H9 (cell line): Measurements from ENCODE around the gene COPZ2. TPM values are rescaled to one million over a fixed set of nuclear protein-coding genes. Genes with fewer than 3 reads are reported as not detected.
A peak's percentile ranks its signal among the peaks of the same experiment; 100 is the strongest.

Experiments used
- DNase-seq: peaks from one replicate; pipeline ENCODE4 v3.0.0-alpha.2; 2017
- H2AFZ ChIP-seq: one replicate; pipeline ENCODE4 v1.6.1; 2013; ENCODE audit warnings: mild to moderate bottlenecking, low read length, control low read depth, moderate library complexity
- H2AK5ac ChIP-seq: 2 replicates; pipeline ENCODE4 v1.6.1; 2013; ENCODE audit warnings: low read length, control low read depth, mixed read lengths; ENCODE audit not compliant: insufficient read length
- H2BK120ac ChIP-seq: one replicate; pipeline ENCODE4 v1.6.1; 2013; ENCODE audit warnings: low read depth, mild to moderate bottlenecking, low read length, control low read depth, inconsistent platforms; ENCODE audit not compliant: poor library complexity, severe bottlenecking
- H2BK12ac ChIP-seq: 2 replicates; pipeline ENCODE4 v1.6.1; 2013; ENCODE audit warnings: low read length, control low read depth, mixed read lengths, low read depth; ENCODE audit not compliant: insufficient read length
- H2BK15ac ChIP-seq: 2 replicates; pipeline ENCODE4 v1.6.1; 2013; ENCODE audit warnings: low read depth, low read length, control low read depth
- H2BK20ac ChIP-seq: one replicate; pipeline ENCODE4 v1.6.1; 2013; ENCODE audit warnings: low read depth, mild to moderate bottlenecking, low read length, control low read depth, inconsistent platforms; ENCODE audit not compliant: poor library complexity, severe bottlenecking
- H2BK5ac ChIP-seq: 2 replicates; pipeline ENCODE4 v1.6.1; 2013; ENCODE audit warnings: low read length, control low read depth, mixed read lengths; ENCODE audit not compliant: insufficient read length
- H3K14ac ChIP-seq: 2 replicates; pipeline ENCODE4 v1.6.1; 2013; ENCODE audit warnings: low read length, control low read depth; ENCODE audit not compliant: insufficient read depth
- H3K18ac ChIP-seq: 2 replicates; pipeline ENCODE4 v1.6.1; 2013; ENCODE audit warnings: low read depth, mild to moderate bottlenecking, mixed read lengths, low read length, control low read depth; ENCODE audit not compliant: insufficient read length
- H3K23ac ChIP-seq: 2 replicates; pipeline ENCODE4 v1.6.1; 2013; ENCODE audit warnings: low read length, control low read depth, mixed read lengths, low read depth; ENCODE audit not compliant: insufficient read length
- H3K23me2 ChIP-seq: 2 replicates; pipeline ENCODE4 v1.6.1; 2013; ENCODE audit warnings: low read depth, mild to moderate bottlenecking, mixed read lengths, low read length, control low read depth; ENCODE audit not compliant: insufficient read length, poor library complexity, severe bottlenecking
- H3K27ac ChIP-seq: 2 replicates; pipeline ENCODE4 v1.5.1; 2013; ENCODE audit warnings: low read length, control low read depth, mixed read lengths, low read depth; ENCODE audit not compliant: insufficient read length
- H3K27me3 ChIP-seq: 2 replicates; pipeline ENCODE4 v1.6.1; 2013; ENCODE audit warnings: low read length, control low read depth, inconsistent platforms; ENCODE audit not compliant: insufficient read depth
- H3K4ac ChIP-seq: 2 replicates; pipeline ENCODE4 v1.6.1; 2013; ENCODE audit warnings: low read depth, mild to moderate bottlenecking, control low read depth, inconsistent platforms, low read length, moderate library complexity
- H3K4me1 ChIP-seq: 2 replicates; pipeline ENCODE4 v1.6.1; 2013; ENCODE audit warnings: low read length, control low read depth, inconsistent platforms; ENCODE audit not compliant: insufficient read depth
- H3K4me2 ChIP-seq: 2 replicates; pipeline ENCODE4 v1.6.1; 2013; ENCODE audit warnings: low read length, control low read depth, mixed read lengths; ENCODE audit not compliant: insufficient read length, insufficient read depth
- H3K56ac ChIP-seq: 2 replicates; pipeline ENCODE4 v1.6.1; 2013; ENCODE audit warnings: low read depth, mild to moderate bottlenecking, mixed read lengths, low read length, control low read depth; ENCODE audit not compliant: insufficient read length
- H3K79me1 ChIP-seq: 2 replicates; pipeline ENCODE4 v1.6.1; 2013; ENCODE audit warnings: low read depth, mild to moderate bottlenecking, moderate library complexity, low read length, control low read depth, inconsistent platforms; ENCODE audit not compliant: insufficient read depth, poor library complexity, severe bottlenecking
- H3K79me2 ChIP-seq: 2 replicates; pipeline ENCODE4 v1.6.1; 2013; ENCODE audit warnings: low read length, control low read depth, inconsistent platforms; ENCODE audit not compliant: insufficient read depth
- H3K9ac ChIP-seq: 2 replicates; pipeline ENCODE4 v1.6.1; 2013; ENCODE audit warnings: low read length, control low read depth, mixed read lengths; ENCODE audit not compliant: insufficient read length; ENCODE audit errors: extremely low read depth
- H3K9me3 ChIP-seq: one replicate; pipeline ENCODE4 v1.6.1; 2013; ENCODE audit warnings: low read depth, low read length, inconsistent platforms; ENCODE audit not compliant: control insufficient read depth
- H3T11ph ChIP-seq: one replicate; pipeline ENCODE4 v1.6.1; 2013; ENCODE audit warnings: mild to moderate bottlenecking, low read length, control low read depth, inconsistent platforms
- H4K20me1 ChIP-seq: one replicate; pipeline ENCODE4 v1.6.1; 2013; ENCODE audit not compliant: control insufficient read depth, insufficient read length, insufficient read depth
- H4K5ac ChIP-seq: 2 replicates; pipeline ENCODE4 v1.6.1; 2013; ENCODE audit warnings: low read depth, mild to moderate bottlenecking, mixed read lengths, low read length, control low read depth; ENCODE audit not compliant: insufficient read length
- H4K8ac ChIP-seq: replicated peaks from 2 replicates; pipeline ENCODE4 v1.6.1; 2013; ENCODE audit warnings: low read length, control low read depth, mixed read lengths, low read depth; ENCODE audit not compliant: insufficient read length
- H4K91ac ChIP-seq: 2 replicates; pipeline ENCODE4 v1.6.1; 2013; ENCODE audit warnings: low read depth, mild to moderate bottlenecking, moderate library complexity, mixed read lengths, low read length, control low read depth; ENCODE audit not compliant: insufficient read length
- H3K27ac Mint-ChIP-seq, 3 experiments: 2 replicates in 2 of 3; 3 replicates in 1 of 3; pipeline ENCODE4 v1.8.0; 2020 to 2021; ENCODE audit warnings: mixed read lengths in 3 of 3, mild to moderate bottlenecking in 1 of 3, moderate library complexity in 1 of 3
- H3K27me3 Mint-ChIP-seq: 2 replicates; pipeline ENCODE4 v1.8.0; 2021; ENCODE audit warnings: low read depth, mild to moderate bottlenecking, moderate library complexity, mixed read lengths
- H3K36me3 Mint-ChIP-seq, 3 experiments: 2 replicates in 2 of 3; 3 replicates in 1 of 3; pipeline ENCODE4 v1.8.0; 2020 to 2021; ENCODE audit warnings: low read depth in 3 of 3, mixed read lengths in 3 of 3; ENCODE audit not compliant: insufficient read depth in 1 of 3
- H3K4me1 Mint-ChIP-seq, 2 experiments: 2 replicates each; pipeline ENCODE4 v1.8.0; 2020; ENCODE audit warnings: mixed read lengths in 2 of 2
- H3K4me3 Mint-ChIP-seq, 2 experiments: 2 replicates in 1 of 2; 3 replicates in 1 of 2; pipeline ENCODE4 v1.8.0; 2020 to 2021; ENCODE audit warnings: mild to moderate bottlenecking in 2 of 2, mixed read lengths in 2 of 2, moderate library complexity in 1 of 2
- H3K9me3 Mint-ChIP-seq, 2 experiments: 2 replicates in 1 of 2; 3 replicates in 1 of 2; pipeline ENCODE4 v1.8.0; 2020; ENCODE audit warnings: mild to moderate bottlenecking in 2 of 2, mixed read lengths in 2 of 2, moderate library complexity in 1 of 2
- WGBS: extraction: QIAGEN DNeasy Blood & Tissue Kit; methylation state at CpG from one replicate; pipeline ENCODE4 v1.1.7; 2013; ENCODE audit warnings: missing lambda C conversion rate, low lambda C conversion rate, mixed read lengths; ENCODE audit not compliant: insufficient read length; ENCODE audit errors: extremely low coverage; 5-methylcytosine and 5-hydroxymethylcytosine counted together
- total RNA-seq: library from RNA; stranded (reverse); gene quantifications from 2 replicates; pipeline ENCODE4 v1.2.1, GENCODE V29; 2021
- TF ChIP-seq, protein P1 (sequence below): fragments of 200-600 bp; sonication (generic); conservative IDR thresholded peaks from 3 replicates; pipeline ENCODE4 v1.8.0; 2021; ENCODE audit warnings: antibody characterized with exemption, mild to moderate bottlenecking

Gene COPZ2
- total RNA-seq, 1 experiment from 2014 or later = 0.68 TPM

DNA sequence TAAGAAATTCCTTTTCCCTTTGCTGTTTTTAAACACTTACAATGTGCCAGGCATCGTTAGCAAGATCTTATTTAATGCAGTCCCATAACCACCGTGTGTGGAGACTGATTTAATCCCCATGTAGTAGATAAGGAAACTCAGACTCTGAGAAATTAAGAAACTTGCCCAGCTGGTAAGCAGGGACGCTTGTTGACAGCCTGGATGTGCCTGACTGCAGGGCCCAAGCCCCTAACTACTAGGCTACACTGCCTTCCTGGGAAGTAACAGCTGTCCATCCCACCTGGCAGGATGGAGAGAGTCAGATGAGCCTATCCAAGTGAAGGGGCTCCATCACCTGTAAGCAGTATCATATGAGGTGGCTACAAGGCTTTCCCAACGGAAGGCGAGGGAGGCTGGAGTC is 43.6 kb downstream of the COPZ2 start:
- peak overlapping the region in 1 of 3 experiments; percentile 78; a peak in 1 of 7 replicates for H3K27ac Mint-ChIP-seq
- no peak overlapping the region for H3T11ph ChIP-seq
- H3K23ac ChIP-seq = no peak overlapping the region
- no peak overlapping the region for H4K8ac ChIP-seq
- H3K27ac ChIP-seq = no peak overlapping the region
- DNase-seq = no peak
- no peak overlapping the region for H2BK12ac ChIP-seq
- no peaks in the 10 kb centered on the region for H3K79me1 ChIP-seq
- peaks cover 4% of the 10 kb centered on the region; the same call in 1 of the 2 replicates for H3K4me1 ChIP-seq
- H3K9me3 Mint-ChIP-seq = no peaks in the 10 kb centered on the region; a peak in 1 of 5 replicates
- no peak overlapping the region for H3K18ac ChIP-seq
- TF ChIP-seq, protein P1, sequence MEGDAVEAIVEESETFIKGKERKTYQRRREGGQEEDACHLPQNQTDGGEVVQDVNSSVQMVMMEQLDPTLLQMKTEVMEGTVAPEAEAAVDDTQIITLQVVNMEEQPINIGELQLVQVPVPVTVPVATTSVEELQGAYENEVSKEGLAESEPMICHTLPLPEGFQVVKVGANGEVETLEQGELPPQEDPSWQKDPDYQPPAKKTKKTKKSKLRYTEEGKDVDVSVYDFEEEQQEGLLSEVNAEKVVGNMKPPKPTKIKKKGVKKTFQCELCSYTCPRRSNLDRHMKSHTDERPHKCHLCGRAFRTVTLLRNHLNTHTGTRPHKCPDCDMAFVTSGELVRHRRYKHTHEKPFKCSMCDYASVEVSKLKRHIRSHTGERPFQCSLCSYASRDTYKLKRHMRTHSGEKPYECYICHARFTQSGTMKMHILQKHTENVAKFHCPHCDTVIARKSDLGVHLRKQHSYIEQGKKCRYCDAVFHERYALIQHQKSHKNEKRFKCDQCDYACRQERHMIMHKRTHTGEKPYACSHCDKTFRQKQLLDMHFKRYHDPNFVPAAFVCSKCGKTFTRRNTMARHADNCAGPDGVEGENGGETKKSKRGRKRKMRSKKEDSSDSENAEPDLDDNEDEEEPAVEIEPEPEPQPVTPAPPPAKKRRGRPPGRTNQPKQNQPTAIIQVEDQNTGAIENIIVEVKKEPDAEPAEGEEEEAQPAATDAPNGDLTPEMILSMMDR = no peak
- no peak overlapping the region for H3K56ac ChIP-seq
- no peak overlapping the region for H3K14ac ChIP-seq
- H2AFZ ChIP-seq = no peak overlapping the region
- no peak overlapping the region for H4K5ac ChIP-seq
- peaks cover 3% of the 10 kb centered on the region for H3K27me3 Mint-ChIP-seq
- H2BK20ac ChIP-seq = no peak overlapping the region
- no peak overlapping the region for H2BK120ac ChIP-seq
- no peak overlapping the region for H3K4me3 Mint-ChIP-seq
- no peaks in the 10 kb centered on the region for H4K20me1 ChIP-seq
- H3K4ac ChIP-seq = no peak overlapping the region
- H3K4me2 ChIP-seq = no peak overlapping the region
- no peak overlapping the region for H2BK15ac ChIP-seq
- no peak overlapping the region for H4K91ac ChIP-seq
- no peaks in the 10 kb centered on the region for H3K27me3 ChIP-seq
- no peaks in the 10 kb centered on the region for H3K9me3 ChIP-seq
- H3K36me3 Mint-ChIP-seq = no peaks in the 10 kb centered on the region
- no peak overlapping the region for H2AK5ac ChIP-seq
- WGBS = no CpG with 5 or more reads among the region's 5 CpGs
- no peaks in the 10 kb centered on the region for H3K79me2 ChIP-seq
- peaks cover 60 to 66% of the 10 kb centered on the region in 2 experiments for H3K4me1 Mint-ChIP-seq
- H3K9ac ChIP-seq = no peak overlapping the region
- no peaks in the 10 kb centered on the region for H3K23me2 ChIP-seq
- no peak overlapping the region for H2BK5ac ChIP-seq
